ENCODE measurements around the gene CIC. TPM values are rescaled to one million over a fixed set of nuclear protein-coding genes. Genes with fewer than 3 reads are reported as not detected.

CIC gene
- total RNA-seq, 1 experiment from 2014 or later: 54.0 TPM

DNA sequence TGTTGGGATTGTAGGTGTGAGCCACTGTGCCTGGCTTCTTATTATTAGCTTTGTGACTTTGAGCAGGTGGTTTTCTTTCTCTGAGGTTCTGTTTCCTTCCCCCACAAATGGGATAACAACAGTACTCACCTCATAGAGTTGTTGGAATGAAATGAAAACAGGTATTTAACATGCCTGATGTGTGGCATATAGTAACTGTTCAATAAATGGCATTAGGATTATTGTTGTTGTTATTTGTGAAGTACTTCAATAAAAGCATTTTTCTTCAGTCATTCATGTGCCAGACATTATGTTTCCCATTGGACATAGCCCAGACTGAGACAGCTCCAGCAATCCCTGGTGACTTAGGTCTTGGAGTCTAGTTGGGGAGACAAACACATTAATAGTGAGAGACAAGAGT, 57.9 kb downstream of the CIC start:
- H3K4ac ChIP-seq (ENCODE audit: low read depth, low read length): no peak overlapping the region
- H3K79me1 ChIP-seq (ENCODE audit: insufficient read depth, low read depth, low read length, poor library complexity, severe bottlenecking): peaks cover 11% of the 10 kb centered on the region
- no peaks in the 10 kb centered on the region; the same call in 1 of the 2 replicates for H3K4me1 ChIP-seq (ENCODE audit: insufficient read depth, low read length)
- DNase-seq: no peak
- H3K27me3 Mint-ChIP-seq (ENCODE audit: low read depth): peaks cover 28% of the 10 kb centered on the region
- no peaks in the 10 kb centered on the region for H4K20me1 ChIP-seq (ENCODE audit: control insufficient read depth, insufficient read depth, insufficient read length)
- no peak overlapping the region for H4K5ac ChIP-seq (ENCODE audit: insufficient read length, low read depth, low read length)
- no peak overlapping the region; the same call in 1 of the 2 replicates for H2BK15ac ChIP-seq (ENCODE audit: low read depth, low read length)
- no peak overlapping the region for H3K23ac ChIP-seq (ENCODE audit: insufficient read length, low read depth, low read length)
- H2BK12ac ChIP-seq (ENCODE audit: insufficient read length, low read depth, low read length): no peak overlapping the region
- H3K79me2 ChIP-seq (ENCODE audit: insufficient read depth, low read length): peaks cover 5% of the 10 kb centered on the region; the same call in 1 of the 2 replicates
- H3K23me2 ChIP-seq (ENCODE audit: insufficient read length, low read depth, low read length, poor library complexity, severe bottlenecking): peaks cover 19% of the 10 kb centered on the region
- H4K91ac ChIP-seq (ENCODE audit: insufficient read length, low read depth, low read length): no peak overlapping the region
- H3K14ac ChIP-seq (ENCODE audit: insufficient read depth, low read length): no peak overlapping the region
- TF ChIP-seq, protein P1, sequence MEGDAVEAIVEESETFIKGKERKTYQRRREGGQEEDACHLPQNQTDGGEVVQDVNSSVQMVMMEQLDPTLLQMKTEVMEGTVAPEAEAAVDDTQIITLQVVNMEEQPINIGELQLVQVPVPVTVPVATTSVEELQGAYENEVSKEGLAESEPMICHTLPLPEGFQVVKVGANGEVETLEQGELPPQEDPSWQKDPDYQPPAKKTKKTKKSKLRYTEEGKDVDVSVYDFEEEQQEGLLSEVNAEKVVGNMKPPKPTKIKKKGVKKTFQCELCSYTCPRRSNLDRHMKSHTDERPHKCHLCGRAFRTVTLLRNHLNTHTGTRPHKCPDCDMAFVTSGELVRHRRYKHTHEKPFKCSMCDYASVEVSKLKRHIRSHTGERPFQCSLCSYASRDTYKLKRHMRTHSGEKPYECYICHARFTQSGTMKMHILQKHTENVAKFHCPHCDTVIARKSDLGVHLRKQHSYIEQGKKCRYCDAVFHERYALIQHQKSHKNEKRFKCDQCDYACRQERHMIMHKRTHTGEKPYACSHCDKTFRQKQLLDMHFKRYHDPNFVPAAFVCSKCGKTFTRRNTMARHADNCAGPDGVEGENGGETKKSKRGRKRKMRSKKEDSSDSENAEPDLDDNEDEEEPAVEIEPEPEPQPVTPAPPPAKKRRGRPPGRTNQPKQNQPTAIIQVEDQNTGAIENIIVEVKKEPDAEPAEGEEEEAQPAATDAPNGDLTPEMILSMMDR (conservative IDR thresholded peaks at IDR 0.05): no peak
- peaks cover 0 to 3% (median 0%) of the 10 kb centered on the region in 3 experiments; a peak in 2 of 7 replicates for H3K36me3 Mint-ChIP-seq (ENCODE audit: insufficient read depth in 1 of 3, low read depth in 3 of 3)
- H3K27ac ChIP-seq (ENCODE audit: insufficient read length, low read depth, low read length): no peak overlapping the region
- H2BK20ac ChIP-seq (ENCODE audit: low read depth, low read length, poor library complexity, severe bottlenecking): no peak overlapping the region
- no peak overlapping the region for H2AK5ac ChIP-seq (ENCODE audit: insufficient read length, low read length)
- H3K18ac ChIP-seq (ENCODE audit: insufficient read length, low read depth, low read length): no peak overlapping the region
- peak overlapping the region; percentile 80 to 89 for H3K4me3 Mint-ChIP-seq
- no peak overlapping the region for H4K8ac ChIP-seq (replicated peaks; ENCODE audit: insufficient read length, low read depth, low read length)
- no peak overlapping the region for H3K27ac Mint-ChIP-seq
- no peaks in the 10 kb centered on the region for H3K9me3 Mint-ChIP-seq
- H2BK120ac ChIP-seq (ENCODE audit: low read depth, low read length, poor library complexity, severe bottlenecking): no peak overlapping the region
- no peak overlapping the region for H3K9ac ChIP-seq (ENCODE audit: extremely low read depth, insufficient read length, low read length)
- H3K4me1 Mint-ChIP-seq: peaks cover 25 to 32% of the 10 kb centered on the region in 2 experiments
- no peak overlapping the region for H2AFZ ChIP-seq (ENCODE audit: low read length)
- peak overlapping the region; percentile 45 for H3K4me2 ChIP-seq (ENCODE audit: insufficient read depth, insufficient read length, low read length)
- H3K9me3 ChIP-seq (ENCODE audit: control insufficient read depth, low read depth, low read length): no peaks in the 10 kb centered on the region
- H3K27me3 ChIP-seq (ENCODE audit: insufficient read depth, low read length): no peaks in the 10 kb centered on the region
- no peak overlapping the region for H3T11ph ChIP-seq (ENCODE audit: low read length)
- H3K56ac ChIP-seq (ENCODE audit: insufficient read length, low read depth, low read length): no peak overlapping the region
- no peak overlapping the region for H2BK5ac ChIP-seq (ENCODE audit: insufficient read length, low read length)
